HG03175 (cell line): ENCODE data around the gene CPEB2.

Source experiments
- ATAC-seq: cut with Tn5 transposase; IDR thresholded peaks from one replicate; pipeline ENCODE4 v1.9.1; 2021; ENCODE audit warnings: mild to moderate bottlenecking, moderate library complexity; ENCODE audit not compliant: unreplicated experiment

CPEB2 gene

DNA sequence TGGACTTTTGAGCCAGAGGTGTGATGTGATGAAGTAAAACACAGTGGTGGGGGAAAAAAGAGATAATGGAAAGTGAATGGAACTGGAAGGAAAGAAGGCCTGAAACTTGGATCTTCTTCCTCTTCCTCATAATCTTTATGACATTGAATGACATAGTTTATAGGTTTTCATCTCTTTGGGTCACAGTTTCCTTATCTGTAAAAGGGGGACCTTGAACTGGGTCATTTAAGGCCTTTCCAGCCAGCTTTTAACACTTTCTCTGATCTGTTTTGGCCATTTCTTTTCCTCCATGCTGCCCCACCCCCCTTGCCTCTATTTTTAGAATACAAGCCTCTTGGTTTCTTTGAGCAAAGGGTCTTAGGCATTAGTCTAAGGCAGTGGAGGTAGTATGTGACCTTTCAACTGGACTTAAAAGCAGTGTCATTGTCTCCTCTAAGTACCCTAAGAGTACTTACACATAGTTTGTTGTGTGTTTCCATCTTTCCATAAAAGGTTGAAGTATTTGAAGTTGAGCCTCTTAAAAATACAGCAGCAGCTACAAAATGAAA, 7.8 kb downstream of the CPEB2 start:
- no peak for ATAC-seq

DNA sequence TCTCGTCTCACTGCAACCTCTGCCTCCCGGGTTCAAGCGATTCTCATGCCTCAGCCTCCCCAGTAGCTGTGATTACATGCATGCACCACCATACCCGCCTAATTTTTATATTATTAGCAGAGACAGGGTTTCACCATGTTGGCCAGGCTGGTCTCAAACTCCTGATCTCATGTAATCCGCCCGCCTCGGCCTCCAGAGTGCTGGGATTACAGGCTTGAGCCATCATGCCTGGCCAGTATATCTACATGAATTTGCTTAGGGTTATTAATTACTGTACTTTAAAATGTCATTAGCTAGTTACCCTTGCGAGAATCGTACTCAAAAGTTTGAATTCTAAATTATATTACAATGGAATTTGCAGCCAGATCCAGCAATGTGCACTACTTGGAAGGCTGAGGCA, 8.9 kb downstream of the CPEB2 start:
- ATAC-seq, result no peak

DNA sequence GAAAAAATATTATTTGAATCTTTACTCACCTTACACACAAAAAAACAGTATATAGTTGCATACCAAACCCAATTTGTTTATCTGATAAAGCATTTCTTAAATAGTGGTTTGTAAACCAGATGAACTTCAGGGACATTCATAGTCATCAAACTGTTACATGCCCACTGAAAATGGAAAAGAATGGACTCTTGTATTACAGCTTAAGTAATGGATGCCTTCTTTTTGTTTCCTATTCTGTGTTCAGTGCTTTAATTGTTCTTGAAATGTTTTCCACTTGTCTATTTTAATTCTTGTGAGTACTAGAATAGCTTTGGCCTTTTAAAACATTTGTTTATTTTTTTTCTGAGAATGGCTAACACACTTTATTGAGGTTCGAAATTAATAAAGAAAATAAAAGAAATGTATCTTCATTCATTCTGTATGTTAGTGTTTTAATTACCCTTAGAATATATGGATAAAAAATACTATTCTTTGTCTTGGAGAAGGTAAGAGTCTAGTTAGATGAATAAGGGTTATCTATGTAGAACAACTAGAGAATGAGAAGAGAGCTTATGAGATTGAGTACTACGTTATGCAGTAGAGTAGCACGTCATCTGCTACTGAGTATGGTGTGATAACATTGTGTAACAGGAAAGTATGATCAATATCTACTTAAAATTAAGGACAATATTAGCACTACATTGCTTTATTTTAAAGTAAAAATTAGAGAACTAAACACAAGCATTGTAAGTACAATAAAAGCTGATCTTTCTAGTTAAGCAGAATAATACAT, 9.9 kb downstream of the CPEB2 start:
- no peak for ATAC-seq

DNA sequence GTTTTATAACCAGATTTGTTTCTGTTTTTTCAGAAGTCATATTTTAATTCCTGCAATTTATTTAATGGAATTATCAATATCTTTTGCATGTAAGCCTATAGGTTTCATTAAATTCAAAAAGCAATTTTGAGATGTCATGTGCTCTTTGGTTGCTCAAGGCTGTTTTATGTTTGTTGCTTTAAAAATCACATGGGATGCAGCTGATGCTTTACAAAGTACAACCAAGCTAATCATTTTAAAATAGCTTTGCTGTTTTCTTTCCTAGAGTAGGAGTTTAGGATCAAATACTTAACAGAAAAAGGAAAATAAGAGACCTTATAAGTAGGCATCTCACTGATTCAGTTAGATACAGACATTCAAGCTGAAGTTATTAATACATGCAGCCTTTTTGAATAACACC, 11.3 kb downstream of the CPEB2 start:
- no peak for ATAC-seq

DNA sequence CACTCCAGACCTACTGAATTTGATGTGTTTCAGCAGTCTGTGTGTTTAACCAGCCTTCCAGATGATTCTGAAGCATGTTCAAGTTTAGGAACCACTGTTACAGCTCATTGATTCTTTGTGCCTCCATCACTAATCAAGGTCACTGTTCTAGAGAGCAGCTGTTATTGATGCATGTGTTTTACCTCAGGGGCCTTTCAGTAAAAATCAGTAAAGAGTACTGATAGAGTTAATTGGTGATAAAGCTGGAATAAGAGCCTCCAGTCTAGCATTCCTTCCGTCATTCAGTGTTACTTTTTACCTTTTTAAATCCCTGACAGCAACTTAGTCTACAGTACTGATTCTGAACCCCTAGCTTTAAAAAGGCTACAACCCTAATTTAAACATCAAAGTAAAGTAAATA, 12.9 kb downstream of the CPEB2 start:
- no peak for ATAC-seq

DNA sequence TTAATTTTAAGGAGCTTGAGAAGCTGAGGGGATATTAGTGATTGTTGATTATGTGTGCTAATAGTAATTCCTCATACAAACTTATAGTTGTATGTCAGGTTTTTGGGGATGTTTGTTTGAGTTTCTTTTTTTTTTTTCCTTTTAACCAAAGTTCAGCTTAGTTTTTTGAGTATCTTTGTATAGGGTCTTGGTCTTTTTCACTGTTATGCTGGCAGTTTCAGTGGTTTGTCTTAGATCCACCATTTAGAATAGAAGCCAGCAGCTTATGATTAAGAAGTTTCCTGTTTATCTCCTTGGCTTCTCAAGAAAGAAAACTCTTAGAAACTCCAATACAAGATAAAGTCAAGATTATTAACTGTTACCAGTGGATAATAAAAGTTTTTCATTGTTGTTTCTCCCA, 16.1 kb downstream of the CPEB2 start:
- ATAC-seq, result no peak

DNA sequence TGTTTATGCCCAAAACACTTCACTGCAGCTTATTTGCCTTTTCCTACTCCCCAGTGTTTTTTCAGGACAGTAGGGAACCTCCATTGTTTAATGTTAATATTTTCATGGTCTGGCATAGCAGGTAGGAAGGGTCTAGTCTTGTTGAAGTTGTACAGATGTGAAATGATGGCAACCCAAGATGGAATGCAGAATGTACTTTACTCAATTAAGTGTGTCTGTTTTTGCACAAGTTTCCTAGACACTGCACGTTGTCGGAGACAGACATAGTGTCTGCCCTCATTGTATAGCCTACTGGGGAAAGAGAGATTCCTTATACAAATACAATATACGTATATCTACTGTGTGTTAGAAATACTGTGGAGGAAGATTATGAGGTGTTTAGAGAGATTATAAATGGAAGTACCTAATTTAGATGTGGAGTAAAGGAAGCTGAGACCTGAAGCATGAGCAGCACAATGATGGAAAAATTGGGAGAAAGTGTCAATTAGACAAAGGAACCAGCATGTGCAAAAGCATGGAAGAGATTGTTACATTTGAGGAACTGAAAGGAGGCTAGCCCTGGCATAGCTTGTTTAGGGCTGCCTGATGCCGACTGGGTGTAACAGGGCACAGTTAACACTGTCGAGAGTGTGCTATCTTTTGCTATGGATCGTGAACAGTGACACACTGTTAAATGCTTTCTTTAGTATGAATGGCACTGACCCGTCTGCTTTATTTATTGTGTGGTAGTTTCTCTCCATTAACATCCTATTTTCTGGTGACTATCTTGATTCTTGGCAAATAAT, 18.4 kb downstream of the CPEB2 start:
- ATAC-seq, result peak; percentile 64

DNA sequence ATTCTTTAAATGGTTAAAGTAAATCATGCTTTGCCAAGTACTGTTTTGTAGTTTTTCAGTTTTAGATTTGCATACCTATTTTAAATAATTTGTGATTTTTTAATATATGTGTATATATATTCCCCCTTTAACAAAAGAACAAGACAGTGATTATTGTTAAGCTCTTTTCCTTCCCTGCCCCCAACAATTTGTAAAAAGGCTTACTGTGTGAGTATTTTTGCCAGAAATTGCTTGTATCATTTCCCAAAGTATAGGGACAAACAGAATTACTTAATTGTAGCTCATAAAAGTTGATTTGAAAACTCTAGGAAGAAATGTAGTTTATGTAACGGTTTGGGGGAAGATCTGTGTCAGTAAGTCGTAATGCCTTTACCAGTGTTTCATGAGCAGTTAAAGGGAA, 19.0 kb downstream of the CPEB2 start:
- ATAC-seq, result no peak

DNA sequence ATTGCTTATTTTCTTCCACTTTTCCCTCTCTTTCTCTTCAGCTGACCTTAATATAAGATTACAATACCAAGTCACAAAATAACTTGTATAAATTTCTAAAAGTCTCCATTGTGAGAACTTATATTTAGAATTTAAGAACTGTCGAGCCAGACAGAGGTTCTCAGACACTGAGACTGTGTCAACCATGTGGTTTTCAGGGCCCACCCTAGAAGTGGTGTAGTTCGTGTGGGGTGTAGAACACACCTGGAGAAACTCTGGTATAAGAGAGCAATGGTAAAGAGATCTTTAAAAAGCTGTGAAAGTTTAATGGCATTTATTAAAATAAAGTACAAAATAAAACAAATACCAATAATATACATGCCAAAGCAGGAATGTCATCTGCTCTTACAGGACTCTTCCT, 19.7 kb downstream of the CPEB2 start:
- no peak for ATAC-seq

DNA sequence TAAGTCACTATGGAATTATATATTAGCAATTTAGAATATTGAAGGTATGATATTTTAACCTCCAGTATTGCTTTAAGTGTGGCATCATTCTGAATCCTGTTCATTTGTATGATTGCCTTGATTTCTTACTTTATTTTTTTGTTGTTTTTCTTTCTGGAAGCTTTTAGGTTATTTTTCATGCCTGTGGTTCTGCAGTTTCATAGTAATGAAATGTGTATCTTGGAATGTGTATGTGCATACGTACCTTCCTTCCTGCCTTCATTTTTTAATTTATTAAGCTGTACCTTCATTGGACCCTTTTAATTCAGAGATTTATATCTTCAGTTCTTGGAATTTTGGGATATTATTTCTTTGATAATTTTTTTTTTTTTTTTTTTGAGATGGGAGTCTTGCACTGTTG, 22.1 kb downstream of the CPEB2 start:
- no peak for ATAC-seq

DNA sequence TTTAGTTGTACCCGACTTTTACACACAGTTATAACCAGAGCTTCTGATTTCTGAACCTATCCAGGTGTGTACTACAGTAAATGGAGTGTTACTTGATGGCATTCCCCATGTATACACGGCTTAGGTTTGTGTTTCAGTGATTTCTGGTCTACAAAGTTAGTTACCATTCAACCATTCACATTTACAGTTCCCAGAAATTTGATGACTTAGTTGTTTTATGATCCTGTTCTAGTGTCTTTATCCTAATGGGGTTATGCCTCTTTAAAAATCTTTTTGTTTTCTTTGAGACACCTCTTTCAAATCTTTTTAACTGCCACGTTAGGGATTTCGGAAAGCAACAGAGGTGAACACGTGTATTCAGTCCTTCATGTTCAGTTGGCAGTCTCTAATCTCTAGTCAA, 23.4 kb downstream of the CPEB2 start:
- no peak for ATAC-seq

DNA sequence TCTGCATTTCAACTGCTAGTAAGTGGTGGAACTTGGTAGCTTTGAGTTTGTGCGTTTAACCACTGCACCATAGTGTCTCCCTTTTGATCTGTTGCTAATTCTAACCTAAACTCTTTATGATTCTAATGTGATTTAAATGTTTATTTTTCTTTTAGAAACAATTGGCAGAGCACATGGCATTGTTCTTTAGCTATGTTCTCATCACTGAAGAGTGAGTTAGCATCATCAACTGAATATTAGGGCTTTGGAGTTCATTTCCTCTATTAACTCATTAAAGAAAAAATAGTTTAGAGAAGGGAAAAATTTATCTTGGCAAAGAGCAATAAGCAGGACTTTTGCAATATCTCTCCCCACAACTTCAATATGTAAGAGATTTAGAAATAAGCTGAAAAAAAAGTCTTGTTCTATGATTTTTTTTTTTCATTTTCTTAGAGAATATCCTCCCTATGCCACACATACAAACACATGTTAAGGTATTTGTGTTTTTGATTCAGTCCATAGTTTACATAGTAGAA, 25.7 kb downstream of the CPEB2 start:
- ATAC-seq, result no peak

DNA sequence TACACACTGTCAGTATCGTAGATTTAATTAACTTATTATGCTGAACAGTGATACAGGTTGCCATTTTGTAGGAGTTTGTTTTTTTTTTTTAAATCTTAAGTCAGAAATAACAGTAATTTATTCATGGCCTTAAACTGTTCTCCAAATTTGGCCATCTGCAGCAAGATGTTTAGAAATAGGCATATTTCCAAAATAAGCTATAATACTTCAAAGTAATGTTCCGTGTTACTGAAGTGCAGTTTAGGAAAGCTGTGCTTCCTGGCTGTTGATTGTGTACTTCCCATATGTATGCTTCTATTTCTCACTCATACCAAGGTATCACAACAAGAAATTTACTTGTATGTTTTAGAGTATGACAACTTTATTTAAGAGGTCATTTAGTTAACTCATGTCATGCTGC, 28.9 kb downstream of the CPEB2 start:
- no peak for ATAC-seq

DNA sequence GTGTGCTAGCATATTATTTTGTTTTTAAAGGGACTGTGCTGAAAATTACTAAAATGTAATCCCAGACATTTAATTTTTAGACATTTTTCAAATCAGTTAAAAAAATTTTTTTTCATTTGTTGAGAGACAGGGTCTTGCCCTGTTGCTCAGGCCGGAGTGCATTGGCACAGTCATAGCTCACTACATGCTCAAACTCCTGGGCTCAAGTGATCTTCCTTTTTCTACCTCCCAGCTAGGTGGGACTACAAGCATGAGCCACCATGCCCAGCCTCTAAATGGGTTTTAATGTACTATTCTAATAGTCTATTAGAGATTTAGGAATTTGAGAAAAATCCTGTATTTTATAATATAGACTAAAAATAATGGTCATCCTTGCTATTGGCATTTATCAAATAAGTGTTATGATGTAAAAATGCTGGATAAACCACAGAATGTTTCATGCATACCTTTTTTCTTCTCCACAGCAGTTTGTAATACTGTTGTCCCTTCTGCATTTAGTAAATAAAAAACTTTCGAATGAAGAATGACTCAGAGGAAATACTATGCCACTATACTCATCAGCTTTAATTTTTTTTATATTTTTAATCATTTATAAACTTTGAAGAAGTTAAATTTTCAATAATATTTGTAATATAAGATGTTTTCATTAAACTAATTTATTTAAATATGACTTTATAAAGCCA, 29.9 kb downstream of the CPEB2 start:
- ATAC-seq, result no peak

DNA sequence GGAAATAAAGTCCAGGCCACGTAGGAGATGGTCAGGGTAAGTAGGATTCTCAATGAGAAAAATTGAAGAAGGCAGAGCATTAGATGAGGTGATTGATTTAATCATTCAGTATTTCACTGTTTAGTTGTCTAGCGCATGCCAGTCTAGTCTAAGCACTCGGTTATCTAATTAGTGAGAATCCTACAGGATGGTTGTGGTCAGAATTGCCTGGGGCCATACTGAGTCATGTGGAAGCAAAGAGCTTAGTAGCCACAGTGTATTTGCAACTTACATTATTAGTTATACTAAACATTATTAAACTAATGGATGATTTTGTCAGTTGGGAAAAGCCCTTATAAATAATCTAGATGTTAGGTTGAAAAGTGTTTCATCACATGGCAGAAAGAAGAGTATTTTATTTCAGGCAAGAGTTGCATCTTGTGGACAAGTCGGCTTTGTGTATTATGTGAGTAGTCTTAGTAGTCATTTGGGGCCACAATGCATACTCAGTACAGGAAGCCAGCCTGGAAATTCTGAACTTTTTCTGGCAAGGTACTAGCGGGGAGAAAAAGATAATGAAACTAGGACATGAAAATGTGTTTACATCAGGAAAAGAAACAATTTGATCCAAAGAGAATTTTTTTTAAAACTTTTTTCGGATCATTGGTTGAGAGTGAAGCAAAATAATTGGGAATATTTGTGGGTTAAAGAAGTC, 31.9 kb downstream of the CPEB2 start:
- ATAC-seq, result no peak

DNA sequence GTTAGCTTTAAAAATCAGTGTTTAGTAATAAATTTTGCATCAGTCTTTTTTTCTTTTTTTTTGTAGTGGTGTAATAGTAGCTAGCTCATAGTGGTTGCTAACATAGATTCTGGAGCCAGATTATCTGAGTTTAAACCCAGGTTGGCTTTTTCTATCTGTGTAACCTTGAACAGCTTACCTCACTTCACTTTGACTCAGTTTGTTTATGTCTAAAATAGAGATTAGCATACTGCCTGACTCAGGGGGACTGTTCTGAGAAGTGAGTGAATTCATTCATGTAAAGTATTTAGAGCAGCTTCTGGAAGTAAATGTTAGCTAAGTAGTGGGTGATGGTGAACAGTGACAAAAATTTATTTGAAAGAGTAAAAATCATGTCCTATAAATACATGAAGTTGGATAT, 32.9 kb downstream of the CPEB2 start:
- no peak for ATAC-seq

DNA sequence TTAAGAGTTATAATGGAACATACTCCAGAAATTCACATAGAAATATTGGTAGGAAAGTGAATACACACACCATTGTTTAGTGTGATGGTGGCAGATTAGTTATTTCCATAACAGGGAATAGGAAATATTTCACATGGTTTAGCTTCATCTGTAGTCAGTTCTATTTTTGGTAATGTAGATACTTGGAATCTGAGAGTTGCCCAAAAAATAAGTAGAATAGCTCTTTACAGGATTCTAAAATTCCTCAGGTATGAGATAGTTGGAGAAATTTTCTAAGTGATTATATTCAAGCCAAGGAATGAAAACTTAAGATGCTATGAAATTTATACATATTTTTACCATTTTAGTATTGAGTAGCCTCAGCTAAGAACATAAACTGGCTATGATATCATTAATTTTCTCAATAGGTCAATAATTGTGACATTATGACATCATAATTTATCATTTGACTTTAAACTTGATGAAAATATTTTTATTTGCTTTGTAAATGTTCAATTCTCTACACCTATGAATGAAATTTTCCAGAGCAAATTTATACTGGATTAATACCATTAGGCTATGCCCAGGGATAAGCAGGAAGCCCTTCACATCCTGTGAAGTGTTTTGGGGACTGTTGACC, 35.8 kb downstream of the CPEB2 start:
- no peak for ATAC-seq

DNA sequence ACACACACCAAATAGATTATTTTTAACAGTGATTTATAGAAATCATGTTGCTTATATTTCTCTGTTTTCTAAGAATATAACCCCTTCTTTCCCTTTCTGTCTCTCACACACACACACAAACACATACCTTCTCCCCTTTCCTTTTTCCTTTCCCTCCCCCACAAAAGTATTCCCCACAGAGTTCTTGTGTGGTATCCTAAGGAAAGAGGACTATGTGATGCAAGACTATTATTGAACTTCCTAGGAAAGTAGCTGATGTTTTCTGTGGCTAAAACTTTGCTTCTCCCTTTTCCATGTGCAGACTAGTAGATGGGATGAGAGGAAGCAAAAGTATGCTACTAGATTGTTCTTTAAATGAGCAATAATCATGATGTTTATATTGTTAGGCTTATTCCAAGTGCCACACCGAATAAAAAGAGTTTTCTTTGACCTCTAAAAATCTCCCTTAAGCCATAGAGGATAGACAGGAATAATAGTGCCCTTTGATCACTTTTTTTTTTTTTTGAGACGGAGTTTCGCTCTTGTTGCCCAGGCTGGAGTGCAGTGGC, 38.7 kb downstream of the CPEB2 start:
- ATAC-seq, result no peak

DNA sequence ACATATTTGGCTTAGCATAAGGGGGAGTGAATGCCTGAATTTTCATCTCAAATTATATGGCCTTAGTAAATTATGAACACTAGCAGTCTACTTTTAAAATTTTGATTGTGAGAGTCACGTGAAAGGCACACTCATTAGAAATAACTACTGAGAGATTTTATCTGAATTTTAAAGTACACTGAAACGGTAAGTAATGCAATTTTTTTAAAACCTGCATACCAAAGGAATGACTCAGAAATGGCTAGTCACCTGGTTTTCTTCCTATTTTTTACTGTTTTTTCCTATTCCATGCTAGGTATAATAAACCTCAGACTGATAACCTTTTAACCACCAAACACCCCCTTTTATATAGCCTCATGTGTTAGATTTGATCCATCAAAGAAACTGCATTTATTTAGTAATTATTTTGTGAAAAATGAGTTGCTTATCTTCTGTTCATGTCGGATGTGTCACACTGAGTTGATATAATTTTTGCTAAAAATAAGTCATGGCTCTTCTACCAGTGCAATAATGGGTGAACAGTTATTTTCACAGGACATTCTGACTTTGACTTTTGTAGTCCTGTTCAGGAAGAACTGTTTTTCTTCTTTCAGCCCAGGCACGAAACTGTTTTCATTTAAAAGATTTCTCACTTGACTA, 40.4 kb downstream of the CPEB2 start:
- no peak for ATAC-seq

DNA sequence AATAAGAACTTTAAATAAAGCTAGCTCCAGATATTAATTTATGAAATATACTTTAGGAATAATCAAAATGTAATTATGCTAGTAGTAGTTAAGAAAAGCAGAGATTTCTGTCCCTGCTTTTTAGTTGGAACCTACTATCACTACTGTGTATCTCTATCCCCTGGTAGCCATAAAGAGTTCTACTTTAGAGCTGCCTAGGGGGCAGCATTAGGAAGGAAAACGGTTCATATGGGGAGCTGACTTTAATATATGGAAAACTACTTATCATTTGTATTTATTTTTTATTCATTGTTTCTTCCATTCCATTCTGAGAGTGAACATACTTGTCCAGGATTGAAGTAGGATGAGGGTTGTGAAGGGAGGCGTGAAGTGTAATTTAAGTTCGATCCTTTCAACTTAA, 40.9 kb downstream of the CPEB2 start:
- no peak for ATAC-seq
